H9 (cell line): Measurements from ENCODE around the gene ORM2. TPM values are rescaled to one million over a fixed set of nuclear protein-coding genes. Genes with fewer than 3 reads are reported as not detected.

Experiments
- DNase-seq: peaks from one replicate; pipeline ENCODE4 v3.0.0-alpha.2; 2017
- H2AFZ ChIP-seq: one replicate; pipeline ENCODE4 v1.6.1; 2013; ENCODE audit warnings: mild to moderate bottlenecking, low read length, control low read depth, moderate library complexity
- H2AK5ac ChIP-seq: 2 replicates; pipeline ENCODE4 v1.6.1; 2013; ENCODE audit warnings: low read length, control low read depth, mixed read lengths; ENCODE audit not compliant: insufficient read length
- H2BK120ac ChIP-seq: one replicate; pipeline ENCODE4 v1.6.1; 2013; ENCODE audit warnings: low read depth, mild to moderate bottlenecking, low read length, control low read depth, inconsistent platforms; ENCODE audit not compliant: poor library complexity, severe bottlenecking
- H2BK12ac ChIP-seq: 2 replicates; pipeline ENCODE4 v1.6.1; 2013; ENCODE audit warnings: low read length, control low read depth, mixed read lengths, low read depth; ENCODE audit not compliant: insufficient read length
- H2BK15ac ChIP-seq: 2 replicates; pipeline ENCODE4 v1.6.1; 2013; ENCODE audit warnings: low read depth, low read length, control low read depth
- H2BK20ac ChIP-seq: one replicate; pipeline ENCODE4 v1.6.1; 2013; ENCODE audit warnings: low read depth, mild to moderate bottlenecking, low read length, control low read depth, inconsistent platforms; ENCODE audit not compliant: poor library complexity, severe bottlenecking
- H2BK5ac ChIP-seq: 2 replicates; pipeline ENCODE4 v1.6.1; 2013; ENCODE audit warnings: low read length, control low read depth, mixed read lengths; ENCODE audit not compliant: insufficient read length
- H3K14ac ChIP-seq: 2 replicates; pipeline ENCODE4 v1.6.1; 2013; ENCODE audit warnings: low read length, control low read depth; ENCODE audit not compliant: insufficient read depth
- H3K18ac ChIP-seq: 2 replicates; pipeline ENCODE4 v1.6.1; 2013; ENCODE audit warnings: low read depth, mild to moderate bottlenecking, mixed read lengths, low read length, control low read depth; ENCODE audit not compliant: insufficient read length
- H3K23ac ChIP-seq: 2 replicates; pipeline ENCODE4 v1.6.1; 2013; ENCODE audit warnings: low read length, control low read depth, mixed read lengths, low read depth; ENCODE audit not compliant: insufficient read length
- H3K23me2 ChIP-seq: 2 replicates; pipeline ENCODE4 v1.6.1; 2013; ENCODE audit warnings: low read depth, mild to moderate bottlenecking, mixed read lengths, low read length, control low read depth; ENCODE audit not compliant: insufficient read length, poor library complexity, severe bottlenecking
- H3K27ac ChIP-seq: 2 replicates; pipeline ENCODE4 v1.5.1; 2013; ENCODE audit warnings: low read length, control low read depth, mixed read lengths, low read depth; ENCODE audit not compliant: insufficient read length
- H3K27me3 ChIP-seq: 2 replicates; pipeline ENCODE4 v1.6.1; 2013; ENCODE audit warnings: low read length, control low read depth, inconsistent platforms; ENCODE audit not compliant: insufficient read depth
- H3K4ac ChIP-seq: 2 replicates; pipeline ENCODE4 v1.6.1; 2013; ENCODE audit warnings: low read depth, mild to moderate bottlenecking, control low read depth, inconsistent platforms, low read length, moderate library complexity
- H3K4me1 ChIP-seq: 2 replicates; pipeline ENCODE4 v1.6.1; 2013; ENCODE audit warnings: low read length, control low read depth, inconsistent platforms; ENCODE audit not compliant: insufficient read depth
- H3K4me2 ChIP-seq: 2 replicates; pipeline ENCODE4 v1.6.1; 2013; ENCODE audit warnings: low read length, control low read depth, mixed read lengths; ENCODE audit not compliant: insufficient read length, insufficient read depth
- H3K56ac ChIP-seq: 2 replicates; pipeline ENCODE4 v1.6.1; 2013; ENCODE audit warnings: low read depth, mild to moderate bottlenecking, mixed read lengths, low read length, control low read depth; ENCODE audit not compliant: insufficient read length
- H3K79me1 ChIP-seq: 2 replicates; pipeline ENCODE4 v1.6.1; 2013; ENCODE audit warnings: low read depth, mild to moderate bottlenecking, moderate library complexity, low read length, control low read depth, inconsistent platforms; ENCODE audit not compliant: insufficient read depth, poor library complexity, severe bottlenecking
- H3K79me2 ChIP-seq: 2 replicates; pipeline ENCODE4 v1.6.1; 2013; ENCODE audit warnings: low read length, control low read depth, inconsistent platforms; ENCODE audit not compliant: insufficient read depth
- H3K9ac ChIP-seq: 2 replicates; pipeline ENCODE4 v1.6.1; 2013; ENCODE audit warnings: low read length, control low read depth, mixed read lengths; ENCODE audit not compliant: insufficient read length; ENCODE audit errors: extremely low read depth
- H3K9me3 ChIP-seq: one replicate; pipeline ENCODE4 v1.6.1; 2013; ENCODE audit warnings: low read depth, low read length, inconsistent platforms; ENCODE audit not compliant: control insufficient read depth
- H3T11ph ChIP-seq: one replicate; pipeline ENCODE4 v1.6.1; 2013; ENCODE audit warnings: mild to moderate bottlenecking, low read length, control low read depth, inconsistent platforms
- H4K20me1 ChIP-seq: one replicate; pipeline ENCODE4 v1.6.1; 2013; ENCODE audit not compliant: control insufficient read depth, insufficient read length, insufficient read depth
- H4K5ac ChIP-seq: 2 replicates; pipeline ENCODE4 v1.6.1; 2013; ENCODE audit warnings: low read depth, mild to moderate bottlenecking, mixed read lengths, low read length, control low read depth; ENCODE audit not compliant: insufficient read length
- H4K8ac ChIP-seq: replicated peaks from 2 replicates; pipeline ENCODE4 v1.6.1; 2013; ENCODE audit warnings: low read length, control low read depth, mixed read lengths, low read depth; ENCODE audit not compliant: insufficient read length
- H4K91ac ChIP-seq: 2 replicates; pipeline ENCODE4 v1.6.1; 2013; ENCODE audit warnings: low read depth, mild to moderate bottlenecking, moderate library complexity, mixed read lengths, low read length, control low read depth; ENCODE audit not compliant: insufficient read length
- H3K27ac Mint-ChIP-seq, 3 experiments: 2 replicates in 2 of 3; 3 replicates in 1 of 3; pipeline ENCODE4 v1.8.0; 2020 to 2021; ENCODE audit warnings: mixed read lengths in 3 of 3, mild to moderate bottlenecking in 1 of 3, moderate library complexity in 1 of 3
- H3K27me3 Mint-ChIP-seq: 2 replicates; pipeline ENCODE4 v1.8.0; 2021; ENCODE audit warnings: low read depth, mild to moderate bottlenecking, moderate library complexity, mixed read lengths
- H3K36me3 Mint-ChIP-seq, 3 experiments: 2 replicates in 2 of 3; 3 replicates in 1 of 3; pipeline ENCODE4 v1.8.0; 2020 to 2021; ENCODE audit warnings: low read depth in 3 of 3, mixed read lengths in 3 of 3; ENCODE audit not compliant: insufficient read depth in 1 of 3
- H3K4me1 Mint-ChIP-seq, 2 experiments: 2 replicates each; pipeline ENCODE4 v1.8.0; 2020; ENCODE audit warnings: mixed read lengths in 2 of 2
- H3K4me3 Mint-ChIP-seq, 2 experiments: 2 replicates in 1 of 2; 3 replicates in 1 of 2; pipeline ENCODE4 v1.8.0; 2020 to 2021; ENCODE audit warnings: mild to moderate bottlenecking in 2 of 2, mixed read lengths in 2 of 2, moderate library complexity in 1 of 2
- H3K9me3 Mint-ChIP-seq, 2 experiments: 2 replicates in 1 of 2; 3 replicates in 1 of 2; pipeline ENCODE4 v1.8.0; 2020; ENCODE audit warnings: mild to moderate bottlenecking in 2 of 2, mixed read lengths in 2 of 2, moderate library complexity in 1 of 2
- WGBS: extraction: QIAGEN DNeasy Blood & Tissue Kit; methylation state at CpG from one replicate; pipeline ENCODE4 v1.1.7; 2013; ENCODE audit warnings: missing lambda C conversion rate, low lambda C conversion rate, mixed read lengths; ENCODE audit not compliant: insufficient read length; ENCODE audit errors: extremely low coverage; 5-methylcytosine and 5-hydroxymethylcytosine counted together
- total RNA-seq: library from RNA; stranded (reverse); gene quantifications from 2 replicates; pipeline ENCODE4 v1.2.1, GENCODE V29; 2021
- TF ChIP-seq, protein P1 (sequence below): fragments of 200-600 bp; sonication (generic); conservative IDR thresholded peaks from 3 replicates; pipeline ENCODE4 v1.8.0; 2021; ENCODE audit warnings: antibody characterized with exemption, mild to moderate bottlenecking

The ORM2 gene
- total RNA-seq, 1 experiment from 2014 or later: 1.2 TPM

DNA sequence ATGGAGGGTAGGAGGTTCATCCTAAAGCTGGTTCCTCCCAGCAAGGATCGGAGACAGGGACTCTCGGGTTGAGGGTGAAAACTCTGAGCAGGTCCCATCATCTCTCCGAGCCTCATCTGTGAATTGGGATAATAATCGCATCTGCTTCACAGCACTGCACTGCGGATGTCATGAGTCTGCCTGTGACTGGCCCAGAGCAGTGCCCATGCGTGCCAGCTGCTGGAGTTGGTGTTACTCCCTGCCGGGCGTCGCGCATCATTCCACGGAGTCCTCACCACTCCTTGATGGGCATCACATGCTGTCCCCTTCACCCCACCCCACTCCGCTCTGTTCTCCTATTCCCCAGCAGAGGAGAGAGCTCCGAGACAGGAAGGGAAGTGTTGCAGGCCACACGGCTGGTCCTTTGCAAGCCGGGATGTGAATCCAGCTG lies 41.9 kb upstream of the ORM2 start:
- H3K4ac ChIP-seq: no peak overlapping the region
- H2BK120ac ChIP-seq: no peak overlapping the region
- H3K36me3 Mint-ChIP-seq: peaks cover 1 to 13% (median 6%) of the 10 kb centered on the region in 3 experiments
- peak overlapping the region in 1 of 3 experiments; percentile 79; a peak in 3 of 7 replicates for H3K27ac Mint-ChIP-seq
- peak overlapping the region; percentile 59 for H3K18ac ChIP-seq
- no peak overlapping the region for H2BK15ac ChIP-seq
- H2BK20ac ChIP-seq: no peak overlapping the region
- 0 out of 2 replicates have a peak, but pooled peaks cover 3% of the 10 kb centered on the region for H3K4me1 ChIP-seq
- H3K79me2 ChIP-seq: no peaks in the 10 kb centered on the region
- DNase-seq: no peak
- no peaks in the 10 kb centered on the region for H3K23me2 ChIP-seq
- H3K14ac ChIP-seq: peak overlapping the region; percentile 62
- H3K4me3 Mint-ChIP-seq: peak overlapping the region in 1 of 2 experiments; percentile 23; a peak in 1 of 5 replicates
- no peak overlapping the region for H3T11ph ChIP-seq
- H3K56ac ChIP-seq: no peak overlapping the region
- WGBS: no CpG with 5 or more reads among the region's 15 CpGs
- no peak overlapping the region for H4K91ac ChIP-seq
- no peak overlapping the region for H3K4me2 ChIP-seq
- H3K9me3 Mint-ChIP-seq: no peaks in the 10 kb centered on the region; a peak in 1 of 5 replicates
- no peak overlapping the region for H2AFZ ChIP-seq
- no peaks in the 10 kb centered on the region for H3K79me1 ChIP-seq
- peaks cover 14 to 29% of the 10 kb centered on the region in 2 experiments for H3K4me1 Mint-ChIP-seq
- no peak overlapping the region for H4K8ac ChIP-seq
- no peaks in the 10 kb centered on the region for H3K27me3 Mint-ChIP-seq
- H3K9me3 ChIP-seq: no peaks in the 10 kb centered on the region
- no peak overlapping the region for H3K23ac ChIP-seq
- no peak overlapping the region for H2BK12ac ChIP-seq
- no peak overlapping the region for H2BK5ac ChIP-seq
- H4K20me1 ChIP-seq: no peaks in the 10 kb centered on the region
- TF ChIP-seq, protein P1, sequence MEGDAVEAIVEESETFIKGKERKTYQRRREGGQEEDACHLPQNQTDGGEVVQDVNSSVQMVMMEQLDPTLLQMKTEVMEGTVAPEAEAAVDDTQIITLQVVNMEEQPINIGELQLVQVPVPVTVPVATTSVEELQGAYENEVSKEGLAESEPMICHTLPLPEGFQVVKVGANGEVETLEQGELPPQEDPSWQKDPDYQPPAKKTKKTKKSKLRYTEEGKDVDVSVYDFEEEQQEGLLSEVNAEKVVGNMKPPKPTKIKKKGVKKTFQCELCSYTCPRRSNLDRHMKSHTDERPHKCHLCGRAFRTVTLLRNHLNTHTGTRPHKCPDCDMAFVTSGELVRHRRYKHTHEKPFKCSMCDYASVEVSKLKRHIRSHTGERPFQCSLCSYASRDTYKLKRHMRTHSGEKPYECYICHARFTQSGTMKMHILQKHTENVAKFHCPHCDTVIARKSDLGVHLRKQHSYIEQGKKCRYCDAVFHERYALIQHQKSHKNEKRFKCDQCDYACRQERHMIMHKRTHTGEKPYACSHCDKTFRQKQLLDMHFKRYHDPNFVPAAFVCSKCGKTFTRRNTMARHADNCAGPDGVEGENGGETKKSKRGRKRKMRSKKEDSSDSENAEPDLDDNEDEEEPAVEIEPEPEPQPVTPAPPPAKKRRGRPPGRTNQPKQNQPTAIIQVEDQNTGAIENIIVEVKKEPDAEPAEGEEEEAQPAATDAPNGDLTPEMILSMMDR: no peak
- no peak overlapping the region for H4K5ac ChIP-seq
- no peak overlapping the region for H3K27ac ChIP-seq
- H3K27me3 ChIP-seq: no peaks in the 10 kb centered on the region
- H2AK5ac ChIP-seq: no peak overlapping the region
- no peak overlapping the region for H3K9ac ChIP-seq
